NCI-H526 treated with DMSO at 0.1 percent for 48 hours (cell line): ENCODE measurements around the gene TAS2R46.
"Not testable (repeated sequence)": the region's sequence is repeated elsewhere in the genome, so short reads cannot be mapped to it uniquely, and the experiment has no call there.

Experiments
- DNase-seq: peaks from one replicate; lab custom pipeline; 2025; lab: John Stamatoyannopoulos, UW

The TAS2R46 gene

GRCh38 chr12:11033959-11034358 is 28.1 kb downstream of the TAS2R46 start:
- not testable (repeated sequence) for DNase-seq

- no peak for DNase-seq
Measured at GRCh38 chr12:11031307-11031706, 30.8 kb downstream of the TAS2R46 start, which contains the start of gene TAS2R31. TAS2R31 (minus strand) TSS chr12:11031407; CDS start chr12:11031335, 72 bp downstream.

GRCh38 chr12:11026118-11026517 is 36.0 kb downstream of the TAS2R46 start:
- DNase-seq = no peak

DNA sequence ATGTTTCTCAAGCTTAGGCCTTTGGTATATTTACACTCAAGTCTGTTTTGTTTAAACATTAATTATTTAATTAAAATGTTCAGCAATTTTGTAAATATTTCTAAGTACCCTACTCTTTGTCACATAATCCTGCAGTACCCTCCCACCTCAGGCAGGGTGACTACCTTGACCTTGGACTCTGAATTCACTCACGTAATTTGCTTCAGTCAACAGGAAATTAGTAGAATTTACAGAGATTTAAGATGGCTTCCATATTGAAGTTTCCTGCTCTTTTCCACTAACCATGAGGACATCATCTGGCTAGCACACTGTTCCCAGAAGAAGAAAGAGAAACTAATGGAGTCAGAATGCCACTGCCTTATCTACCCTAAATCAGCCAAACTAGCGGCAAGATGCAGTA is 38.7 kb downstream of the TAS2R46 start:
- no peak for DNase-seq

- DNase-seq = no peak
Measured at GRCh38 chr12:11022520-11022919, 39.6 kb downstream of the TAS2R46 start, which contains the start of gene TAS2R19. TAS2R19 (minus strand) TSS chr12:11022620; CDS start chr12:11022571, 49 bp downstream.

GRCh38 chr12:11016937-11017336 is 45.2 kb downstream of the TAS2R46 start:
- DNase-seq = peak; percentile 93

GRCh38 chr12:11015775-11016430 is 46.2 kb downstream of the TAS2R46 start:
- DNase-seq = no peak

- DNase-seq = no peak
Measured at GRCh38 chr12:11014234-11014633, 47.9 kb downstream of the TAS2R46 start.
